Thyroid gland (tissue), 4 donors: ENCODE data around the gene DLG2.

Experiments
- POLR2A ChIP-seq, 2 donors: fragments of 450-650 bp; IDR thresholded peaks; one replicate each; pipeline ENCODE4 v1.6.1; 2017; ENCODE audit warnings: antibody characterized with exemption in 2 of 2, mild to moderate bottlenecking in 2 of 2, moderate library complexity in 1 of 2
- TF ChIP-seq, protein P1 (sequence below), 6 experiments: fragments of 200-600 bp in 3 of 6; fragments of 450-650 bp in 3 of 6; sonication (generic) in 3 of 6; IDR thresholded peaks; one replicate each; pipeline ENCODE4 v1.5.1; 2016 to 2019; ENCODE audit warnings: antibody characterized with exemption in 6 of 6, mild to moderate bottlenecking in 2 of 6, inconsistent platforms in 1 of 6, moderate library complexity in 1 of 6

DNA sequence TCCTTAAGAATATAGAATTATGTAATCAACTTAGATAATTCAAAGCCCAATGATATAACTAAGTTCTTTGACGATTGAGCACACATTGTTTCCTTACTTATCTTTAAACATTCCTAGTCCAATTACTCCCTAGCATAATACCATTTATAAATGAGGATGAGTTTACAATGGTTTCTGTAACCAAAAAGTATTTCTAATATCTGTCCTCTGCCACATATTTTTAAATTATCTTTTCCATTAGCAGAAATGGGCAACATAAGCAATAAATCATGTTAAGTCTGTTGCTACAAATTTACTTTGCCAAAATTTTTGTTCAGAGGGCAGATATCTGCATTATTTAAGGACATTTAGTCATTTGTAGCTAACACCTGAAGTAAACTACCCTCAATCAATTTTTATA is 31.0 kb upstream of the DLG2 start:
- TF ChIP-seq, protein P1, sequence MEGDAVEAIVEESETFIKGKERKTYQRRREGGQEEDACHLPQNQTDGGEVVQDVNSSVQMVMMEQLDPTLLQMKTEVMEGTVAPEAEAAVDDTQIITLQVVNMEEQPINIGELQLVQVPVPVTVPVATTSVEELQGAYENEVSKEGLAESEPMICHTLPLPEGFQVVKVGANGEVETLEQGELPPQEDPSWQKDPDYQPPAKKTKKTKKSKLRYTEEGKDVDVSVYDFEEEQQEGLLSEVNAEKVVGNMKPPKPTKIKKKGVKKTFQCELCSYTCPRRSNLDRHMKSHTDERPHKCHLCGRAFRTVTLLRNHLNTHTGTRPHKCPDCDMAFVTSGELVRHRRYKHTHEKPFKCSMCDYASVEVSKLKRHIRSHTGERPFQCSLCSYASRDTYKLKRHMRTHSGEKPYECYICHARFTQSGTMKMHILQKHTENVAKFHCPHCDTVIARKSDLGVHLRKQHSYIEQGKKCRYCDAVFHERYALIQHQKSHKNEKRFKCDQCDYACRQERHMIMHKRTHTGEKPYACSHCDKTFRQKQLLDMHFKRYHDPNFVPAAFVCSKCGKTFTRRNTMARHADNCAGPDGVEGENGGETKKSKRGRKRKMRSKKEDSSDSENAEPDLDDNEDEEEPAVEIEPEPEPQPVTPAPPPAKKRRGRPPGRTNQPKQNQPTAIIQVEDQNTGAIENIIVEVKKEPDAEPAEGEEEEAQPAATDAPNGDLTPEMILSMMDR (IDR thresholded peaks at IDR 0.05): no peak
- no peak for TF ChIP-seq POLR2A (IDR thresholded peaks at IDR 0.05)
